CD14-positive monocyte (primary cell): ENCODE results near the gene SPTBN4. TPM values are rescaled to one million over a fixed set of nuclear protein-coding genes. Genes with fewer than 3 reads are reported as not detected.

Experiments used
- DNase-seq, 3 donors: peaks; one replicate each; pipeline ENCODE4 v3.0.0-alpha.2; 2011 to 2022
- H2AFZ ChIP-seq: 2 replicates; pipeline ENCODE4 v1.6.0; 2012; ENCODE audit warnings: mild to moderate bottlenecking, low read depth, low read length, inconsistent platforms; ENCODE audit not compliant: insufficient read depth, poor library complexity, severe bottlenecking
- H3K27ac ChIP-seq, 2 donors: 1 replicate in 1 of 2; 2 replicates in 1 of 2; pipeline ENCODE4 v1.5.1; 2012 to 2013; ENCODE audit warnings: low read length in 2 of 2, control low read depth in 1 of 2, inconsistent platforms in 1 of 2, low read depth in 1 of 2, mild to moderate bottlenecking in 1 of 2
- H3K27me3 ChIP-seq, 2 donors: one replicate each; pipeline versions ENCODE4 v1.6.0 to v1.6.1; 2011 to 2013; ENCODE audit warnings: low read length in 2 of 2; ENCODE audit not compliant: control insufficient read depth in 2 of 2, insufficient read depth in 2 of 2
- H3K36me3 ChIP-seq, 2 donors: replicated peaks in 1 of 2; 1 replicate in 1 of 2; 2 replicates in 1 of 2; pipeline versions ENCODE4 v1.5.1 to v1.6.1; 2012 to 2013; ENCODE audit warnings: low read length in 2 of 2, control low read depth in 1 of 2, inconsistent platforms in 1 of 2, mild to moderate bottlenecking in 1 of 2; ENCODE audit not compliant: insufficient read depth in 2 of 2, control insufficient read depth in 1 of 2
- H3K4me1 ChIP-seq, 2 donors: 1 replicate in 1 of 2; 2 replicates in 1 of 2; pipeline versions ENCODE4 v1.5.1 to v1.6.1; 2012 to 2013; ENCODE audit warnings: low read length in 2 of 2, control low read depth in 1 of 2, inconsistent platforms in 1 of 2, mild to moderate bottlenecking in 1 of 2, moderate library complexity in 1 of 2; ENCODE audit not compliant: insufficient read depth in 2 of 2, control insufficient read depth in 1 of 2
- H3K4me2 ChIP-seq: replicated peaks from 2 replicates; pipeline ENCODE3; 2012; ENCODE audit warnings: low read length, moderate library complexity, mild to moderate bottlenecking; ENCODE audit not compliant: poor library complexity, severe bottlenecking; ENCODE audit errors: extremely low read depth
- H3K4me3 ChIP-seq, 3 experiments: fragments of 200-600 bp in 1 of 3; sonication (generic) in 1 of 3; replicated peaks in 1 of 3; 1 replicate in 2 of 3; 2 replicates in 1 of 3; pipeline ENCODE4 v1.5.1; 2011 to 2013; ENCODE audit warnings: low read length in 3 of 3, mild to moderate bottlenecking in 3 of 3, control low read depth in 2 of 3, low read depth in 2 of 3, inconsistent platforms in 1 of 3, moderate library complexity in 1 of 3
- H3K79me2 ChIP-seq: 2 replicates; pipeline ENCODE4 v1.6.0; 2012; ENCODE audit warnings: mild to moderate bottlenecking, control low read depth, inconsistent platforms, low read length, moderate library complexity; ENCODE audit not compliant: insufficient read depth
- H3K9ac ChIP-seq: 2 replicates; pipeline ENCODE4 v1.6.0; 2017; ENCODE audit warnings: low read length, mild to moderate bottlenecking; ENCODE audit not compliant: insufficient read depth, poor library complexity, severe bottlenecking
- H3K9me3 ChIP-seq, 2 donors: replicated peaks in 1 of 2; 1 replicate in 1 of 2; 2 replicates in 1 of 2; pipeline versions ENCODE4 v1.5.1 to v1.6.1; 2012 to 2013; ENCODE audit warnings: low read length in 2 of 2, control low read depth in 1 of 2; ENCODE audit not compliant: control insufficient read depth in 1 of 2, insufficient read depth in 1 of 2
- H4K20me1 ChIP-seq: 2 replicates; pipeline ENCODE4 v1.6.0; 2012; ENCODE audit warnings: mild to moderate bottlenecking, low read length, control low read depth, moderate library complexity; ENCODE audit not compliant: insufficient read depth
- H3K27ac Mint-ChIP-seq, 7 donors: one replicate each; pipeline ENCODE4 v1.8.0; 2020; ENCODE audit warnings: mild to moderate bottlenecking in 7 of 7, mixed read lengths in 7 of 7, moderate library complexity in 6 of 7, inconsistent platforms in 2 of 7
- H3K27me3 Mint-ChIP-seq, 3 donors: one replicate each; pipeline ENCODE4 v1.8.0; 2021 to 2022; ENCODE audit warnings: low read depth in 3 of 3, mild to moderate bottlenecking in 3 of 3, mixed read lengths in 3 of 3, moderate library complexity in 3 of 3, inconsistent platforms in 1 of 3
- H3K36me3 Mint-ChIP-seq, 2 donors: one replicate each; pipeline ENCODE4 v1.8.0; 2020; ENCODE audit warnings: mixed read lengths in 2 of 2, inconsistent platforms in 1 of 2, mild to moderate bottlenecking in 1 of 2
- H3K4me1 Mint-ChIP-seq: one replicate; pipeline ENCODE4 v1.8.0; 2020; ENCODE audit warnings: mild to moderate bottlenecking, mixed read lengths
- H3K4me3 Mint-ChIP-seq, 2 donors: one replicate each; pipeline ENCODE4 v1.8.0; 2020; ENCODE audit warnings: mild to moderate bottlenecking in 2 of 2, mixed read lengths in 2 of 2, moderate library complexity in 1 of 2
- H3K9me3 Mint-ChIP-seq, 7 donors: one replicate each; pipeline ENCODE4 v1.8.0; 2020 to 2022; ENCODE audit warnings: mixed read lengths in 7 of 7, mild to moderate bottlenecking in 6 of 7, moderate library complexity in 6 of 7, inconsistent platforms in 2 of 7
- CTCF ChIP-seq: fragments of 200-600 bp; IDR thresholded peaks from one replicate; pipeline ENCODE4 v1.8.0; 2022; ENCODE audit warnings: antibody characterized with exemption, mild to moderate bottlenecking
- WGBS: methylation state at CpG from one replicate; pipeline ENCODE4 v1.1.5; 2013; ENCODE audit warnings: missing lambda C conversion rate; ENCODE audit not compliant: insufficient coverage; 5-methylcytosine and 5-hydroxymethylcytosine counted together
- intact Hi-C, 2 donors: fragments of 100-400 bp; cut with micrococcal nuclease; formaldehyde crosslinking; loops; one replicate each; pipeline versions ENCODE4 v1.15.0 to v1.15.1; 2023
- polyA plus RNA-seq, 3 donors: library from polyadenylated mRNA; depleted of rRNA in 1 of 3; unstranded in 2 of 3; stranded (reverse) in 1 of 3; fragments of 300-500 nt in 2 of 3; fragments of >200 nt in 1 of 3; fragmentation: Illumina TruSeq in 2 of 3; gene quantifications; 1 replicate in 2 of 3; 2 replicates in 1 of 3; pipeline ENCODE4 v1.2.3, GENCODE V29; 2012 to 2021

The SPTBN4 gene
- polyA plus RNA-seq, 3 donors: 0.07 TPM; not detected in 2

DNA sequence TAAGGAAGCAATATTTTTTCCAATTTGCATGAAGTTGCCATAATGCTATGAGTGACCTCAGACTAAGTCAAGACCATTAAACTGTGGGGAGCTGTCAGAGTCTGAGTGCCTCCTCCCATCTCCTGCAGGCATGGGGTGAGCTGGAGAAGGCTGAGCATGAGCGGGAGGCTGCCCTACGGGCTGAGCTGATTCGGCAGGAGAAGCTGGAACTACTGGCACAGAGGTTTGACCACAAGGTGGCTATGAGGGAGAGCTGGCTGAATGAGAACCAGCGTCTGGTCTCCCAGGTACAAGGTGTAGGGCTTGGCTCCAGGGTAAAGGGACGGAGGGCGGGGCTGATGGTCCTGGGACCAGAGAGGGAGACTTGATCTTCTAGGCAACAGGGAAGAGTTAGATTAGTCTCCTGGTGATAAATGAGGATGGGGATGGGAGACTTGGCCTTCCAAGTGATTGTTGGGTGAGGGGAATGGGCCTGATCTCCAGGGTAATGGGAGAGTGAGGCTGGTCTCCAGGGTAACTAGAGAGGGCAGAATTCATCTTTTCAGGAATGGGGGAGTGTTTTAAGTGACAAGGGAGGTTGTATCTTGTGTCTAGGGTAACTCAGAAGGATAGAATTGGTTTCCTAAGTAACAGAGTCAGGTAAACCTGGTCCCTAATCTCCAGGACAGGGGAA is 36.0 kb downstream of the SPTBN4 start:
- DNase-seq: no peak
- WGBS: 71% methylated on average over 3 of the region's 6 CpGs
- H3K4me3 ChIP-seq: no peak overlapping the region
- H4K20me1 ChIP-seq: no peaks in the 10 kb centered on the region
- Mint-ChIP-seq H3K4me3 (no peak overlapping the region), H3K36me3 (no peaks in the 10 kb centered on the region), H3K9me3 (peaks cover 0 to 3% (median 0%) of the 10 kb centered on the region in 7 donors), H3K4me1 (no peaks in the 10 kb centered on the region), H3K27me3 (peaks cover 6 to 29% (median 9%) of the 10 kb centered on the region in 3 donors), H3K27ac (peak overlapping the region in 2 of 7 donors; percentile 9 to 38)
- TF ChIP-seq CTCF: no peak
- no peak overlapping the region for H3K9ac ChIP-seq
- H3K4me2 ChIP-seq: no peak overlapping the region
- H3K27me3 ChIP-seq: peaks cover 0 to 4% of the 10 kb centered on the region in 2 donors
- no peaks in the 10 kb centered on the region for H3K4me1 ChIP-seq
- intact Hi-C loops: no loop called here
- no peaks in the 10 kb centered on the region for H3K36me3 ChIP-seq
- H3K9me3 ChIP-seq: no peaks in the 10 kb centered on the region
- no peak overlapping the region for H2AFZ ChIP-seq
- H3K27ac ChIP-seq: no peak overlapping the region
- H3K79me2 ChIP-seq: no peaks in the 10 kb centered on the region

GRCh38 chr19:40503320-40503695 is 36.5 kb downstream of the SPTBN4 start:
- Mint-ChIP-seq H3K27ac (peak overlapping the region in 1 of 7 donors; percentile 38), H3K4me1 (no peaks in the 10 kb centered on the region), H3K27me3 (peaks cover 6 to 30% (median 14%) of the 10 kb centered on the region in 3 donors), H3K36me3 (no peaks in the 10 kb centered on the region), H3K9me3 (peaks cover 0 to 3% (median 0%) of the 10 kb centered on the region in 7 donors), H3K4me3 (no peak overlapping the region)
- H3K4me2 ChIP-seq: no peak overlapping the region
- intact Hi-C loops: no loop called here
- H3K9ac ChIP-seq: no peak overlapping the region
- WGBS: 63% methylated on average over 1 of the region's 1 CpG
- no peaks in the 10 kb centered on the region for H3K36me3 ChIP-seq
- no peaks in the 10 kb centered on the region for H4K20me1 ChIP-seq
- H3K4me1 ChIP-seq: no peaks in the 10 kb centered on the region
- H3K4me3 ChIP-seq: no peak overlapping the region
- no peak overlapping the region for H3K27ac ChIP-seq
- DNase-seq: no peak
- no peaks in the 10 kb centered on the region for H3K79me2 ChIP-seq
- no peak for TF ChIP-seq CTCF
- no peak overlapping the region for H2AFZ ChIP-seq
- H3K27me3 ChIP-seq: peaks cover 0 to 7% of the 10 kb centered on the region in 2 donors
- H3K9me3 ChIP-seq: no peaks in the 10 kb centered on the region
